Vagina (tissue), 2 donors: ENCODE results near the gene C1orf232. TPM values are rescaled to one million over a fixed set of nuclear protein-coding genes. Genes with fewer than 3 reads are reported as not detected.

Experiments
- DNase-seq, 2 donors: peaks; one replicate each; pipeline ENCODE4 v3.0.0-alpha.2; 2017; ENCODE audit errors: extremely low spot score in 2 of 2
- H3K27ac ChIP-seq: fragments of 200-600 bp; sonication (generic); one replicate; pipeline ENCODE4 v1.5.1; 2019
- H3K27me3 ChIP-seq: fragments of 200-600 bp; sonication (generic); one replicate; pipeline ENCODE4 v1.5.1; 2019
- H3K36me3 ChIP-seq, 2 donors: fragments of 200-600 bp; sonication (generic); one replicate each; pipeline ENCODE4 v1.5.1; 2017 to 2019
- H3K4me1 ChIP-seq: fragments of 200-600 bp; sonication (generic); one replicate; pipeline ENCODE4 v1.5.1; 2019
- H3K4me3 ChIP-seq, 2 donors: fragments of 200-600 bp; sonication (generic); 1 replicate in 1 of 2; 2 replicates in 1 of 2; pipeline ENCODE4 v1.5.1; 2016 to 2019
- H3K9me3 ChIP-seq: fragments of 200-600 bp; sonication (generic); one replicate; pipeline ENCODE4 v1.5.1; 2019
- CTCF ChIP-seq, 3 experiments: fragments of 450-650 bp in 2 of 3; fragments of 200-600 bp in 1 of 3; sonication (generic) in 1 of 3; IDR thresholded peaks; one replicate each; pipeline ENCODE4 v1.5.1; 2017 to 2019; ENCODE audit warnings: antibody characterized with exemption in 3 of 3, mild to moderate bottlenecking in 2 of 3, moderate library complexity in 2 of 3
- POLR2A ChIP-seq, 2 donors: fragments of 450-650 bp; IDR thresholded peaks; one replicate each; pipeline ENCODE4 v1.6.1; 2017; ENCODE audit warnings: antibody characterized with exemption in 2 of 2, mild to moderate bottlenecking in 2 of 2, moderate library complexity in 2 of 2
- POLR2AphosphoS5 ChIP-seq, 2 donors: sonication (generic); formaldehyde crosslinking; IDR thresholded peaks; one replicate each; pipeline ENCODE4 v1.9.0; 2017; ENCODE audit warnings: antibody characterized with exemption in 2 of 2, mild to moderate bottlenecking in 2 of 2, low read depth in 1 of 2; ENCODE audit not compliant: insufficient read depth in 1 of 2
- intact Hi-C: fragments of 100-400 bp; cut with DNase I; formaldehyde crosslinking; loops from one replicate; pipeline ENCODE4 v1.15.1; 2023
- total RNA-seq: library from RNA; depleted of rRNA; stranded (reverse); fragments of >200 nt; gene quantifications from one replicate; pipeline ENCODE4 v1.2.3, GENCODE V29; 2016

C1orf232 gene
- total RNA-seq = not detected

- DNase-seq = no peak
- intact Hi-C loops = loop anchor here (10.0 kb wide), 1 partner anchor 134 kb away; no protein-coding TSS in a partner anchor
These were observed at the start of gene C1orf232 for GRCh38 chr1:26168410-26169197. C1orf232 (minus strand) TSS chr1:26168963; CDS start chr1:26168499, 464 bp downstream.

DNA sequence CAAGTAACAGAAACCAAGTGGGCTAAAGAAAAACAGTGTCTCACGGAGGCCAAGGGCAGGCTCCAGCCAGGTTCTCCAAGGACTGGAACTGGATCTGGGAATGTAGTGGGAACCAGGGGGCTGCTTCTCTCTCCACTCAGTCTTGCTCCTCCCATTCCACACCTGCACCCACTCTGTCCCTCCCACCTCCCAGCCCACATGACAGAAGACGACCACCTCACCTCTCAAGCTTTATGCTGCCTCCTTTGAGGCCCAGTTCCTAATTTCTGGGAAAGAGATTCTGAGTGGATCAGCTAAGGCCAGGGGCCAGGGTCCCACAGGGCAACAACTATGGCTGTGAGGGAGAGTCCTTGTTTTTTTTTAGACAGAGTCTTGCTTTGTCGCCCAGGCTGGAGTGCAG lies 46.5 kb upstream of the C1orf232 start:
- DNase-seq = no peak
- no peaks in the 10 kb centered on the region for H3K36me3 ChIP-seq

More at GRCh38 chr1:26168410-26169197, at the start of gene C1orf232:
- Histone ChIP-seq H3K4me3 (peak within 1 kb of the TSS; percentile 70 to 96), H3K4me1 (peaks cover 21% of the 10 kb centered on the region), H3K9me3 (no peaks in the 10 kb centered on the region), H3K27ac (peak within 1 kb of the TSS; percentile 60), H3K36me3 (no peaks in the 10 kb centered on the region), H3K27me3 (no peaks in the 10 kb centered on the region)
- TF ChIP-seq CTCF (IDR thresholded peaks at IDR 0.05) (no peak), POLR2AphosphoS5 (IDR thresholded peaks at IDR 0.05; ENCODE audit: insufficient read depth in 1 of 2, low read depth in 1 of 2) (no peak)

DNA sequence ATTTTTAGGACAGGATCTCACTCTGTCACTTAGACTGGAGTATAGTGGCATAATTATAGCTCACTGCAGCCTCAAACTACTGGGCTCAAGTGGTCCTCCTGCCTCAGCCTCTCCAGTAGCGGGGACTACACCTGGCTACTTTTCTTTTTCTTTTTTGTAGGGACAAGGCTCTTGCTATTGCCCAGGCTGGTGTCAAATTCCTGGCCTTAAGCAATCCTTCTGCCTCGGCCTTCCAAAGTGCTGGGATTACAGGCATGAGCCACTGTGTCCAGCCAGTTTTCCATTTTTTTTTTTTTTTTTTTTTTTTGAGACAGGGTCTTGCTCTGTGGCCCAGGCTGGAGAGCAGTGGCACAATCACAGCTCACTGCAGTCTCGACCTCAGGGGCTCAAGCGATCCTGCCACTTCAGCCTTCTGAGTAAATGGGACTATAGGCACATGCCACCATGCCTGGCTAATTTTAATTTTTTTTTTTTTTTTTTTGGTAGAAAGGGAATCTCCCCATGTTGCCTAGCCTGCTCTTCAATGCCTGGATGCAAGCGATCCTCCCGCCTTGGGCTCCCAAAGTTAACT lies 44.7 kb upstream of the C1orf232 start:
- no peak for DNase-seq
- no peaks in the 10 kb centered on the region for H3K36me3 ChIP-seq
- intact Hi-C loops = no loop called here
- no peak overlapping the region for H3K27ac ChIP-seq
- no peak overlapping the region for H3K4me3 ChIP-seq
- H3K9me3 ChIP-seq = no peaks in the 10 kb centered on the region
- TF ChIP-seq POLR2AphosphoS5 (IDR thresholded peaks at IDR 0.05; ENCODE audit: insufficient read depth in 1 of 2, low read depth in 1 of 2) (no peak), POLR2A (IDR thresholded peaks at IDR 0.05) (no peak), CTCF (IDR thresholded peaks at IDR 0.05) (no peak)
- H3K4me1 ChIP-seq = no peaks in the 10 kb centered on the region
- no peaks in the 10 kb centered on the region for H3K27me3 ChIP-seq

More for the DNA sequence above, 46.5 kb upstream of the C1orf232 start:
- Histone ChIP-seq H3K9me3 (no peaks in the 10 kb centered on the region), H3K27me3 (no peaks in the 10 kb centered on the region), H3K4me1 (no peaks in the 10 kb centered on the region), H3K4me3 (no peak overlapping the region), H3K27ac (no peak overlapping the region)
- no peak for TF ChIP-seq POLR2AphosphoS5 (IDR thresholded peaks at IDR 0.05; ENCODE audit: insufficient read depth in 1 of 2, low read depth in 1 of 2)
- TF ChIP-seq CTCF (IDR thresholded peaks at IDR 0.05) = no peak
- no peak for TF ChIP-seq POLR2A (IDR thresholded peaks at IDR 0.05)
- intact Hi-C loops = no loop called here

GRCh38 chr1:26212726-26213125 lies 44.0 kb upstream of the C1orf232 start:
- DNase-seq = no peak
- intact Hi-C loops = no loop called here
- H3K36me3 ChIP-seq = no peaks in the 10 kb centered on the region
- no peaks in the 10 kb centered on the region for H3K9me3 ChIP-seq
- no peak overlapping the region for H3K4me3 ChIP-seq
- no peak overlapping the region for H3K27ac ChIP-seq
- no peak for TF ChIP-seq POLR2A (IDR thresholded peaks at IDR 0.05)
- TF ChIP-seq POLR2AphosphoS5 (IDR thresholded peaks at IDR 0.05; ENCODE audit: insufficient read depth in 1 of 2, low read depth in 1 of 2) = no peak
- H3K27me3 ChIP-seq = no peaks in the 10 kb centered on the region
- no peaks in the 10 kb centered on the region for H3K4me1 ChIP-seq

DNA sequence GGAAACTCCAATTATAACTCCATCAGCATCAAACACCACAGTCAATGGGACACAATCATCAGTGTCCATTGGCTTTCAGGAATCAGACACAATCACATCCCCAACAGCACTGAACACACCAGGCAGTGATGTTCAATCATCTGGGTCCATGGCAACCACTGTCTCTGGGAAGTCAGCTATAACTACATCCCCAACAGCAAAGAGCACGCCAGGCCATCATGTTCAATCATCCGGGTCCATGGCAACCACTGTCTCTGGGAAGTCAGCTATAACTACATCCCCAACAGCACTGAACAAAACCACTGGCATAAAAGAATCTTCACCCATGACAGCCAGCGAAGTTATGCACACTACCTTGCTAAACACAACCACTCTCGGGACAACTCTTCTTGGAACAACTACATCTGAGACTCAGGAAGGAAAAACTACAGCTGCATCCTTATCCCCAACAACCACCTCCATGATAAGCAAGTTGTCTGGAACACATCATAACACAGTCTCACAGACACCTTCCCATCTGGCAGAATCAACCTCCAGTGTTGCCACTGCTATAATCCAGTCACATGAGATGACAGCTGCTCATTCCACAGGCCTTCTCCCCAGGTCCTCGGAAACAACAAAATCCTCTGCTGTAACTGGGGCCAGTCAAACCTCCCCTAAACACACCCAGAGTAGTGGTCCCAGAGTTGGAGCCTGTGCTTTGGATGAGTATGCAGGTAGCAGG lies 41.5 kb upstream of the C1orf232 start:
- no peaks in the 10 kb centered on the region for H3K9me3 ChIP-seq
- DNase-seq = no peak
- no peaks in the 10 kb centered on the region for H3K36me3 ChIP-seq
- no peak for TF ChIP-seq POLR2A (IDR thresholded peaks at IDR 0.05)
- no peak overlapping the region for H3K4me3 ChIP-seq
- no peaks in the 10 kb centered on the region for H3K27me3 ChIP-seq
- no peaks in the 10 kb centered on the region for H3K4me1 ChIP-seq
- intact Hi-C loops = no loop called here
- no peak overlapping the region for H3K27ac ChIP-seq
